Caco-2 (cell line): Measurements from ENCODE around the gene SALL3. TPM values are rescaled to one million over a fixed set of nuclear protein-coding genes. Genes with fewer than 3 reads are reported as not detected.

Experiments
- BruUV-seq: library from RNA; stranded (reverse); fragments of 400-500 nt; replicated peaks from 2 replicates; lab custom pipeline; 2021; lab: Mats Ljungman, UMichigan
- CTCF ChIA-PET: fragments of 300-600 bp; sonication (Branson Sonifier 250); formaldehyde crosslinking; loops from one replicate; lab custom pipeline; 2022; ENCODE audit warnings: antibody characterized with exemption; lab: Charles Lee
- POLR2A ChIA-PET: fragments of 300-600 bp; sonication (Branson Sonifier 250); formaldehyde crosslinking; loops from one replicate; lab custom pipeline; 2022; ENCODE audit warnings: antibody characterized with exemption; lab: Charles Lee
- DNase-seq, 2 experiments: peaks; one replicate each; pipeline versions ENCODE4 v3.0.0 to v3.0.0-alpha.2; 2020 to 2022
- H3K27me3 ChIP-seq: replicated peaks from 2 replicates; pipeline ENCODE4 v1.6.0; 2011; ENCODE audit warnings: low read length; ENCODE audit not compliant: control insufficient read depth, insufficient read depth
- H3K36me3 ChIP-seq: 2 replicates; pipeline ENCODE4 v1.5.1; 2011; ENCODE audit warnings: low read length; ENCODE audit not compliant: control insufficient read depth, insufficient read depth
- H3K4me1 ChIP-seq: fragments of 250-450 bp; sonication (Bioruptor Pico); 2 replicates; pipeline ENCODE4 v1.5.1; 2020; ENCODE audit warnings: mild to moderate bottlenecking
- H3K4me3 ChIP-seq: 2 replicates; pipeline ENCODE4 v1.5.1; 2011; ENCODE audit warnings: low read depth, mild to moderate bottlenecking, control low read depth, low read length
- H3K9me3 ChIP-seq: fragments of 250-450 bp; sonication (Bioruptor Pico); 2 replicates; pipeline ENCODE4 v1.5.1; 2020; ENCODE audit warnings: mild to moderate bottlenecking, moderate library complexity
- H3K27ac Mint-ChIP-seq: one replicate; pipeline ENCODE4 v1.8.0; 2022; ENCODE audit warnings: mixed read lengths; ENCODE audit not compliant: unreplicated experiment
- H3K27me3 Mint-ChIP-seq: one replicate; pipeline ENCODE4 v1.8.0; 2022; ENCODE audit warnings: mixed read lengths; ENCODE audit not compliant: insufficient read depth, unreplicated experiment
- H3K36me3 Mint-ChIP-seq: one replicate; pipeline ENCODE4 v1.8.0; 2022; ENCODE audit warnings: mild to moderate bottlenecking, mixed read lengths; ENCODE audit not compliant: insufficient read depth, unreplicated experiment
- H3K4me1 Mint-ChIP-seq: one replicate; pipeline ENCODE4 v1.8.0; 2022; ENCODE audit warnings: low read depth, mixed read lengths; ENCODE audit not compliant: unreplicated experiment
- H3K4me3 Mint-ChIP-seq: one replicate; pipeline ENCODE4 v1.8.0; 2022; ENCODE audit warnings: mild to moderate bottlenecking, moderate library complexity, mixed read lengths; ENCODE audit not compliant: unreplicated experiment
- H3K9me3 Mint-ChIP-seq: one replicate; pipeline ENCODE4 v1.8.0; 2022; ENCODE audit warnings: mixed read lengths; ENCODE audit not compliant: unreplicated experiment
- CTCF ChIP-seq, 2 experiments: fragments of 200-600 bp in 1 of 2; IDR thresholded peaks; 1 replicate in 1 of 2; 2 replicates in 1 of 2; pipeline versions ENCODE4 v1.5.1 to v1.8.0; 2011 to 2022; ENCODE audit warnings: antibody characterized with exemption in 1 of 2, control low read depth in 1 of 2, inconsistent platforms in 1 of 2, low read depth in 1 of 2, low read length in 1 of 2, mild to moderate bottlenecking in 1 of 2, moderate library complexity in 1 of 2; ENCODE audit not compliant: insufficient read depth in 1 of 2, severe bottlenecking in 1 of 2, unreplicated experiment in 1 of 2
- intact Hi-C: fragments of 100-400 bp; cut with micrococcal nuclease; formaldehyde crosslinking; loops from one replicate; pipeline ENCODE4 v1.10.0; 2022; ENCODE audit not compliant: unreplicated experiment
- total RNA-seq: library from RNA; stranded (reverse); gene quantifications from 2 replicates; pipeline ENCODE4 v1.2.3, GENCODE V29; 2022

The SALL3 gene
- total RNA-seq, 1 experiment from 2014 or later, result not detected

DNA sequence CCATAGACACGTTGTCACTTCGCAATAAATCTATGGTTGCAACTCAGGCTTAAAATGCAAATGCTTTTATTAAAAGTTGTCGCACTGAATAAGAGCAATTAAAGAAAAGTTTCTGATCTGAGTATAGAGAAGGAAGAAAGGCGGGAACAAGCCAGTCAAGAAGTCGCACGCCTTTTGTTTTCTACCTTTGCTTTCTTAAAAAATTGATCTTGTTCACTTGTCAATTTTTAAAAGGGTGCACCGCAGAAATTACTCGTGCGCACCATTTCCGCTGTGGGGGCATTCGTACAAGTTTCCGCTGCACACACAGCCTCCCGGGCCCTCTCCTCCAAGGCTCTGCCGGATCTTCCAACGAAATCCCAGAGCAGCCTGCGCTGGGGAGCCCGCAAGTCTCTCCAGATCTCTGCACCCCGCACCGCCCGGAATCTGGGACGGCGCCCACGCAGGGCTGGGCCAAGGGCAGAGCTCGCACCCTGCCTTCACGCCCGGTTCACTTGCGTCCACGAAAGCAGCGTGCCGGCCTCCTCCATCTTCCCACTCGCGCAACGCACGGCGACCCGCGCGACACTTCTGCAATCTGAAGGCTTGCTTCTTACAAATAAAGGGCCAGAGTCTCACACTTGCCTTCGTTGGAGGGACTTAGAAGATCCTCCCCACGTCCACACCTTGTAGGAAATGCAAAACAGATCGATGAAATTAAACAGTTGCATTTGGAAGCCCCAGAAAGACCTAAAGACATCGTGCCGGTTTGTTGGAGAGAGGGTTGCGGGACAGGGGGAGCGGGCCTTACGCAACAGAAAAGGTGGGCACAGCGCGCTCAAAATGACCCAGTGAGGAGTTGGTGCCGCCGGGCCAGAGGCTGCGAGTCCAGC, 2.6 kb upstream of the SALL3 start:
- no peak for TF ChIP-seq CTCF (IDR thresholded peaks at IDR 0.05; ENCODE audit: insufficient read depth in 1 of 2, low read depth in 1 of 2, low read length in 1 of 2, severe bottlenecking in 1 of 2, unreplicated experiment in 1 of 2)
- no peak overlapping the region for H3K4me3 Mint-ChIP-seq
- H3K4me1 ChIP-seq, result no peaks in the 10 kb centered on the region
- H3K36me3 Mint-ChIP-seq, result no peaks in the 10 kb centered on the region
- POLR2A ChIA-PET, result no interaction called here
- no peaks in the 10 kb centered on the region for H3K9me3 ChIP-seq
- no peak overlapping the region for H3K4me3 ChIP-seq
- no peaks in the 10 kb centered on the region for H3K36me3 ChIP-seq
- no peak overlapping the region for H3K27ac Mint-ChIP-seq
- H3K9me3 Mint-ChIP-seq, result no peaks in the 10 kb centered on the region
- no peaks in the 10 kb centered on the region for H3K4me1 Mint-ChIP-seq
- intact Hi-C loops, result no loop called here
- H3K27me3 Mint-ChIP-seq, result no peaks in the 10 kb centered on the region
- BruUV-seq, result no TSS peak
- DNase-seq, result no peak
- CTCF ChIA-PET, result no interaction called here
- H3K27me3 ChIP-seq, result no peaks in the 10 kb centered on the region

DNA sequence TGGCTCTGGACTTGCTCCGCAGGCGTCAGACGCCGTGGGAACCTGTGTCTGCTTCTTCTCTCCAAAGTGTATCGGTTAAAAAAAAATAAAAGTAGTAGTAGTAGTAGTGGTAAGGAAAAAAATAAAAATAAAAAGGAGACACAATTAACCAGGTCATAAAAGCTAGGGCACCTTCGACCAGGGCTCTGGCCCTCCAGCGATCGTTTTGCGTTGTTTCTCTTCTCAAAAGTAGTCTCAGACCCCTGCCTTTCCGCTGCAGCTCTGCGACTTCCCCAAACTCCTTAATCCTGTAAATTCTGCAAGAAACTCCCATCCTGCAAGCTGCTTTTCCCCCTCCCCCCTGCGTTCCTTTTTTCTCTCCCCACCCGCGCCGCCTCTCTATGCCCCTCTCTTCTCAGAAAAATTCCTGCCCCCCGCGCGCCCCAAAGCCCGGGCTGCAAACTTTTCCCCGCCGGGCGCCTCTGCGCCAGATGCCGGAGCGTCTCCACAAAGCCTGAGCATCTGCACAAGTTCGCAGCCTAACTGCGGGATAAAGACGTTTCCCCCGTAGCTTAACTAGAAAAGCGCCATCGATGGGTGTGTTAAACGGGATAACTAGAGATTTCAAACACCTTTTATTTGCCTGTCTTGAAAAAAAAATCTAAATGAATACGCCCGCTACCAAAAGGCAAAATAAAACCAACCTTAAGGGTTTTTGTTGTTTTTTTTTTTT, 1.8 kb upstream of the SALL3 start:
- Mint-ChIP-seq H3K9me3 (no peaks in the 10 kb centered on the region), H3K4me3 (no peak overlapping the region), H3K36me3 (no peaks in the 10 kb centered on the region), H3K4me1 (no peaks in the 10 kb centered on the region), H3K27me3 (no peaks in the 10 kb centered on the region), H3K27ac (no peak overlapping the region)
- ChIA-PET POLR2A (no interaction called here), CTCF (no interaction called here)
- intact Hi-C loops, result no loop called here
- H3K36me3 ChIP-seq, result no peaks in the 10 kb centered on the region
- no peaks in the 10 kb centered on the region for H3K27me3 ChIP-seq
- TF ChIP-seq CTCF (IDR thresholded peaks at IDR 0.05; ENCODE audit: insufficient read depth in 1 of 2, low read depth in 1 of 2, low read length in 1 of 2, severe bottlenecking in 1 of 2, unreplicated experiment in 1 of 2), result no peak
- no peak for DNase-seq
- BruUV-seq, result no TSS peak
- no peaks in the 10 kb centered on the region for H3K9me3 ChIP-seq
- no peak overlapping the region for H3K4me3 ChIP-seq
- no peaks in the 10 kb centered on the region for H3K4me1 ChIP-seq

GRCh38 chr18:78978349-78979055, 1.1 kb upstream of the SALL3 start:
- no peaks in the 10 kb centered on the region for H3K27me3 Mint-ChIP-seq
- no peaks in the 10 kb centered on the region for H3K27me3 ChIP-seq

More at GRCh38 chr18:78978349-78979055, 1.1 kb upstream of the SALL3 start:
- H3K4me3 Mint-ChIP-seq, result no peak overlapping the region
- TF ChIP-seq CTCF (IDR thresholded peaks at IDR 0.05; ENCODE audit: insufficient read depth in 1 of 2, low read depth in 1 of 2, low read length in 1 of 2, severe bottlenecking in 1 of 2, unreplicated experiment in 1 of 2), result no peak
- no TSS peak for BruUV-seq
- no peaks in the 10 kb centered on the region for H3K4me1 Mint-ChIP-seq
- ChIA-PET POLR2A (no interaction called here), CTCF (no interaction called here)
- intact Hi-C loops, result no loop called here
- no peaks in the 10 kb centered on the region for H3K36me3 ChIP-seq
- H3K27ac Mint-ChIP-seq, result no peak overlapping the region
- H3K4me1 ChIP-seq, result no peaks in the 10 kb centered on the region
- no peaks in the 10 kb centered on the region for H3K36me3 Mint-ChIP-seq
- no peak for DNase-seq
- no peaks in the 10 kb centered on the region for H3K9me3 ChIP-seq
- H3K4me3 ChIP-seq, result no peak overlapping the region
- H3K9me3 Mint-ChIP-seq, result no peaks in the 10 kb centered on the region
